Left hindlimb (tissue), 1 donor: ENCODE results near the gene CACNA2D2.
"Not testable (repeated sequence)": the region's sequence is repeated elsewhere in the genome, so short reads cannot be mapped to it uniquely, and the experiment has no call there.

ENCODE experiments used
- DNase-seq: peaks from one replicate; pipeline ENCODE4 v3.0.0-alpha.2; 2018

The CACNA2D2 gene

GRCh38 chr3:50525987-50526386, 22.6 kb upstream of the CACNA2D2 start:
- peak; percentile 70 for DNase-seq

GRCh38 chr3:50525191-50525910, 21.9 kb upstream of the CACNA2D2 start:
- DNase-seq: no peak

- no peak for DNase-seq
These were observed 21.3 kb upstream of the CACNA2D2 start for GRCh38 chr3:50524746-50525145.

GRCh38 chr3:50523279-50523811, 19.9 kb upstream of the CACNA2D2 start:
- DNase-seq: no peak

GRCh38 chr3:50521572-50521971, 18.1 kb upstream of the CACNA2D2 start:
- DNase-seq: no peak

- DNase-seq: no peak
These were observed 17.4 kb upstream of the CACNA2D2 start for GRCh38 chr3:50520849-50521248.

GRCh38 chr3:50519471-50520089, 16.1 kb upstream of the CACNA2D2 start:
- DNase-seq: peak; percentile 61

- DNase-seq: no peak
These were observed 15.0 kb upstream of the CACNA2D2 start for GRCh38 chr3:50518436-50518835.

- DNase-seq: no peak
These were observed 14.3 kb upstream of the CACNA2D2 start for GRCh38 chr3:50517721-50518206.

- no peak for DNase-seq
These were observed 13.0 kb upstream of the CACNA2D2 start for GRCh38 chr3:50516440-50516871.

GRCh38 chr3:50515565-50516439, 12.4 kb upstream of the CACNA2D2 start:
- DNase-seq: peak; percentile 75

GRCh38 chr3:50512908-50513307, 9.5 kb upstream of the CACNA2D2 start:
- DNase-seq: not testable (repeated sequence)

GRCh38 chr3:50512131-50512530, 8.7 kb upstream of the CACNA2D2 start:
- no peak for DNase-seq

GRCh38 chr3:50510325-50510724, 6.9 kb upstream of the CACNA2D2 start:
- DNase-seq: no peak

GRCh38 chr3:50509715-50510114, 6.3 kb upstream of the CACNA2D2 start:
- no peak for DNase-seq

- DNase-seq: no peak
These were observed 5.4 kb upstream of the CACNA2D2 start for GRCh38 chr3:50508821-50509220.

- no peak for DNase-seq
These were observed 2.7 kb upstream of the CACNA2D2 start for GRCh38 chr3:50506169-50506568.

GRCh38 chr3:50504681-50505080, 1.2 kb upstream of the CACNA2D2 start:
- no peak for DNase-seq

- DNase-seq: no peak
These were observed 630 bp downstream of the CACNA2D2 start for GRCh38 chr3:50502584-50503423.

GRCh38 chr3:50502225-50502583, 1.2 kb downstream of the CACNA2D2 start:
- DNase-seq: no peak

GRCh38 chr3:50495609-50496423, 7.6 kb downstream of the CACNA2D2 start:
- no peak for DNase-seq
